Thyroid gland (tissue), 4 donors: ENCODE measurements around the gene CTNNB1. TPM values are rescaled to one million over a fixed set of nuclear protein-coding genes. Genes with fewer than 3 reads are reported as not detected.

Source experiments
- DNase-seq, 2 donors: peaks; one replicate each; pipeline ENCODE4 v3.0.0-alpha.2; 2019
- H3K27ac ChIP-seq, 3 donors: fragments of 200-600 bp; sonication (generic); 1 replicate in 2 of 3; 2 replicates in 1 of 3; pipeline ENCODE4 v1.5.1; 2016 to 2019; ENCODE audit warnings: mild to moderate bottlenecking in 1 of 3, moderate library complexity in 1 of 3
- H3K27me3 ChIP-seq: fragments of 200-600 bp; sonication (generic); one replicate; pipeline ENCODE4 v1.5.1; 2019
- H3K36me3 ChIP-seq, 2 donors: fragments of 200-600 bp; sonication (generic); one replicate each; pipeline ENCODE4 v1.5.1; 2016 to 2019
- H3K4me1 ChIP-seq, 2 donors: fragments of 200-600 bp; sonication (generic); one replicate each; pipeline ENCODE4 v1.5.1; 2017 to 2019
- H3K4me3 ChIP-seq, 3 donors: fragments of 200-600 bp; sonication (generic); replicated peaks in 1 of 3; 1 replicate in 2 of 3; 2 replicates in 1 of 3; pipeline ENCODE4 v1.5.1; 2016; ENCODE audit warnings: mild to moderate bottlenecking in 1 of 3
- H3K9me3 ChIP-seq: fragments of 200-600 bp; sonication (generic); one replicate; pipeline ENCODE4 v1.5.1; 2017
- POLR2A ChIP-seq, 2 donors: fragments of 450-650 bp; IDR thresholded peaks; one replicate each; pipeline ENCODE4 v1.6.1; 2017; ENCODE audit warnings: antibody characterized with exemption in 2 of 2, mild to moderate bottlenecking in 2 of 2, moderate library complexity in 1 of 2
- WGBS, 2 donors: methylation state at CpG; one replicate each; pipeline ENCODE4 v1.1.5; 2017; 5-methylcytosine and 5-hydroxymethylcytosine counted together
- intact Hi-C: fragments of 100-400 bp; cut with DNase I; formaldehyde crosslinking; loops from one replicate; pipeline ENCODE4 v1.15.1; 2023
- total RNA-seq, 4 donors: library from RNA; depleted of rRNA; stranded (reverse); fragments of >200 nt; gene quantifications; one replicate each; pipeline ENCODE4 v1.2.3, GENCODE V29; 2016
- TF ChIP-seq, protein P1 (sequence below), 6 experiments: fragments of 200-600 bp in 3 of 6; fragments of 450-650 bp in 3 of 6; sonication (generic) in 3 of 6; IDR thresholded peaks; one replicate each; pipeline ENCODE4 v1.5.1; 2016 to 2019; ENCODE audit warnings: antibody characterized with exemption in 6 of 6, mild to moderate bottlenecking in 2 of 6, inconsistent platforms in 1 of 6, moderate library complexity in 1 of 6

Gene CTNNB1
- total RNA-seq, 4 donors from 2014 or later, result 454 to 784 (median 579) TPM

DNA sequence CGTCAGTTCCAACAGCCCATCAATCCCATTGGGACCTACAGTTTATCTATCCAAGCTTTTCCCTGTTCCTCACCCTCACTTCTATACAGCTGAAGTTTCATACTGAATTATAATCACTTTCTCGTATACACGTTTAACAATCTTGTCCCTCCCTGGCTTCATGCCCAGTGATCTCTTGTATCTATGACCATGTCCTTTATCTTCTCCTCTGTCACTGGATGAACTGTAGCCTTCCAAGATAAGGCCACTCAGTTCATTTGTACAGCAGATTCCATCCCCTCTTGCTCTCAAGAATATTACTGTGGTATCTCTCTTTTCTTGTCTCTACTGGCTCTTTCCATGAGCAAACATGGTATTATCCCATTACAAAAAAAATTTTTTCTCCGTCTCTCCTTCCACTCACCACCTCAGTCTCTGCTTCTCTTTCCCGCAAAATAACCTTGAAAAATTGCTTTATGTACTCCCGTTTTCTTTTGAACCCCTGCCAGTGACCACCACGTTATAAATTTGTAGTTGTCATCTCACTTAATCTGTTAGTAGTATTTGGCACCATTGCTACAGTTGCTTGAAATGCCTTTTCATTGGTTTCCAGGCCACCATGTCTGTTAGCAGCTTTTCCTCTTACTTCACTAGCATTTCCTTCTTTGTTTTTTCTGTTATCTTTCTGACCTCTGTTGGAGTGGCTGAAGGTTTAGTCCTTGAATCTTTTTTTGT lies 9.4 kb downstream of the CTNNB1 start:
- Histone ChIP-seq H3K27ac (no peak overlapping the region), H3K4me3 (no peak overlapping the region), H3K9me3 (no peaks in the 10 kb centered on the region), H3K27me3 (no peaks in the 10 kb centered on the region), H3K4me1 (peaks cover 58 to 66% of the 10 kb centered on the region in 2 donors), H3K36me3 (no peaks in the 10 kb centered on the region)
- TF ChIP-seq POLR2A (IDR thresholded peaks at IDR 0.05), result no peak
- TF ChIP-seq, protein P1, sequence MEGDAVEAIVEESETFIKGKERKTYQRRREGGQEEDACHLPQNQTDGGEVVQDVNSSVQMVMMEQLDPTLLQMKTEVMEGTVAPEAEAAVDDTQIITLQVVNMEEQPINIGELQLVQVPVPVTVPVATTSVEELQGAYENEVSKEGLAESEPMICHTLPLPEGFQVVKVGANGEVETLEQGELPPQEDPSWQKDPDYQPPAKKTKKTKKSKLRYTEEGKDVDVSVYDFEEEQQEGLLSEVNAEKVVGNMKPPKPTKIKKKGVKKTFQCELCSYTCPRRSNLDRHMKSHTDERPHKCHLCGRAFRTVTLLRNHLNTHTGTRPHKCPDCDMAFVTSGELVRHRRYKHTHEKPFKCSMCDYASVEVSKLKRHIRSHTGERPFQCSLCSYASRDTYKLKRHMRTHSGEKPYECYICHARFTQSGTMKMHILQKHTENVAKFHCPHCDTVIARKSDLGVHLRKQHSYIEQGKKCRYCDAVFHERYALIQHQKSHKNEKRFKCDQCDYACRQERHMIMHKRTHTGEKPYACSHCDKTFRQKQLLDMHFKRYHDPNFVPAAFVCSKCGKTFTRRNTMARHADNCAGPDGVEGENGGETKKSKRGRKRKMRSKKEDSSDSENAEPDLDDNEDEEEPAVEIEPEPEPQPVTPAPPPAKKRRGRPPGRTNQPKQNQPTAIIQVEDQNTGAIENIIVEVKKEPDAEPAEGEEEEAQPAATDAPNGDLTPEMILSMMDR (IDR thresholded peaks at IDR 0.05), result no peak
- intact Hi-C loops, result loop anchor here (10.0 kb wide), 1 partner anchor 624 kb away; no protein-coding TSS in a partner anchor
- no peak for DNase-seq
- 61 to 70% methylated on average over 7 of the region's 7 CpGs for WGBS, 2 donors

DNA sequence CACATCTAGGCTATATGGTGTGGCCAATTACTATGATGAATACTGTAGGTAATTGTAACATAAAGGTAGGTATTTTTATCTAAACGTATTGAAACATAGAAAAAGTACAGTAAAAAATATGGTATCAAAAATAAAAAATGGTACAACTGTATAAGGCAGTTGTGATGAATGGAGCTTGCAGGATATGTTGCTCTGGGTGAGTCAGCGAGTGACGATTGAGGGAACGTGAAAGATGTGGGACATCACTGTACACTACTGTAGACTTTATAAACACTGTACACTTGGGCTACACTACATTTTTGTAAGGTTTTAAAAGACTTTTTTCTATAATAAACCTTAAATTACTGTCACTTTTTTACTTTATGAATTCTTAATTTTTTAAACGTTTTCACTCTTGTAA lies 10.3 kb downstream of the CTNNB1 start:
- WGBS, 2 donors, result 88 to 89% methylated on average over 5 of the region's 5 CpGs
- intact Hi-C loops, result loop anchor here (10.0 kb wide), 1 partner anchor 625 kb away; no protein-coding TSS in a partner anchor
- H3K27ac ChIP-seq, result no peak overlapping the region
- no peak for DNase-seq
- TF ChIP-seq, protein P1 (IDR thresholded peaks at IDR 0.05), result no peak
- no peak for TF ChIP-seq POLR2A (IDR thresholded peaks at IDR 0.05)
- no peaks in the 10 kb centered on the region for H3K36me3 ChIP-seq
- no peaks in the 10 kb centered on the region for H3K9me3 ChIP-seq
- H3K4me3 ChIP-seq, result no peak overlapping the region
- H3K4me1 ChIP-seq, result peaks cover 56 to 66% of the 10 kb centered on the region in 2 donors
- H3K27me3 ChIP-seq, result no peaks in the 10 kb centered on the region

DNA sequence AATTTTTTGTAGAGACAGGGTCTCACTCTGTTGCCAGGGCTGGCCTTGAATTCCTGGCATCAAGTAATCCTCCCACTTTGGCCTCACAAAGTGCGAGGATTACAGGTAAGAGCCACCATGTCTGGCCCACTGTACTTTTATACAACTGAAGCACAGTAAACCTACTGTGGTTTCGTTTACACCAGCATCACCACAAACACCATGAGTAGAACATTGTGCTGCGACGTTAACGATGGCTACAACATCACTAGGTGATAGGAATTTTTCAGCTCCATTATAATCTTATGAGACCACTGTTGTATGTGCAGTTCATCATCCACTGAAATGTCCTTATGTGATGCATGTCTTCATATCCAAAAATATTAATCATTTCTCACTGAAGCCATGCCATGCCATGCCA lies 11.7 kb downstream of the CTNNB1 start:
- no peaks in the 10 kb centered on the region for H3K27me3 ChIP-seq
- no peaks in the 10 kb centered on the region for H3K9me3 ChIP-seq
- H3K4me1 ChIP-seq, result peaks cover 51 to 63% of the 10 kb centered on the region in 2 donors
- no peak for DNase-seq
- TF ChIP-seq, protein P1 (IDR thresholded peaks at IDR 0.05), result no peak
- TF ChIP-seq POLR2A (IDR thresholded peaks at IDR 0.05), result no peak
- no peak overlapping the region for H3K27ac ChIP-seq
- no peak overlapping the region for H3K4me3 ChIP-seq
- intact Hi-C loops, result no loop called here
- H3K36me3 ChIP-seq, result no peaks in the 10 kb centered on the region
- WGBS, 2 donors, result 87 to 96% methylated on average over 5 of the region's 5 CpGs

DNA sequence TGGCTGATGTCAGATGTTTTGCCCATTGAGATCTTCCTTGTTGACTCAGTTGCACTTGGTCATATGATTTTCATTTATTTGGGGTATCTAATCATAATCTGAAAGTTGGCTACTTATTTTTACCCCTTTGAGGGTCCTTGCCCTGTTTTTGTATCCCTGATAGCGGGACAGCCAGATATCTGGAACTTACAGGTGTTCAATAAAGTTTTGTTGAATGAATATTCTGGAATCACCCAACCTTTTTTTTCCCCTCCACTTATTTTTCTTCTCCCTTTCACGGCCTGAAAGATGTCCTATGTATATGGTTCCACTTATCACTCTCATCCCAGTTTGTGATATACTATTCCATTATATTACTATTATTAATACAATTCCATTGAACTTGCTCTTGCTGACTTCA lies 12.8 kb downstream of the CTNNB1 start:
- no peaks in the 10 kb centered on the region for H3K27me3 ChIP-seq
- H3K9me3 ChIP-seq, result no peaks in the 10 kb centered on the region
- no peak overlapping the region for H3K27ac ChIP-seq
- TF ChIP-seq POLR2A (IDR thresholded peaks at IDR 0.05), result no peak
- TF ChIP-seq, protein P1 (IDR thresholded peaks at IDR 0.05), result no peak
- intact Hi-C loops, result no loop called here
- no peak for DNase-seq
- peaks cover 42 to 63% of the 10 kb centered on the region in 2 donors for H3K4me1 ChIP-seq
- 95% methylated on average over 2 of the region's 2 CpGs for whole genome bisulfite sequencing, 2 donors
- no peak overlapping the region for H3K4me3 ChIP-seq
- H3K36me3 ChIP-seq, result no peaks in the 10 kb centered on the region

DNA sequence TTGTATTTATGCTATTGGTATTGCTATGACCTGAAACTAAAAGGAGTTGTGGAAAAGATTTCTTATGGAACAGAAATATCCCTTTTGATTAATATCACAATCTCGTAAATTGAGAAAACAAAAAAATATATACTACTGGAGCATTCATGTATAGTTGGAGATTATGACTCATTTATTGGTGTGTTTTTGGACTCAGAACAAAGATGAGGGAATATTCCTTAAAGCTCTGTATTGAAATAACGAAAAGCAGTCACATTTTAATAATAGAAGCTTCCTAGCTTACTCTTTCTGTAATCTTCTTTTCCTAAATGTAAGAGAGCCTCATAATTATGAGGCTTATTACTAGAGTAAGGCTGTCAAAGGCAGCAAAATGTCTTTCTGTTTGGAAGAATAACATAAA lies 14.3 kb downstream of the CTNNB1 start:
- 75 to 79% methylated on average over 2 of the region's 2 CpGs for WGBS, 2 donors
- intact Hi-C loops, result no loop called here
- no peaks in the 10 kb centered on the region for H3K36me3 ChIP-seq
- no peaks in the 10 kb centered on the region for H3K9me3 ChIP-seq
- no peak overlapping the region for H3K27ac ChIP-seq
- no peak for DNase-seq
- H3K4me3 ChIP-seq, result no peak overlapping the region
- peaks cover 35 to 54% of the 10 kb centered on the region in 2 donors for H3K4me1 ChIP-seq
- no peaks in the 10 kb centered on the region for H3K27me3 ChIP-seq
- no peak for TF ChIP-seq POLR2A (IDR thresholded peaks at IDR 0.05)
- TF ChIP-seq, protein P1 (IDR thresholded peaks at IDR 0.05), result no peak
